ENCODE data around the gene CATSPER1.

CATSPER1 gene

DNA sequence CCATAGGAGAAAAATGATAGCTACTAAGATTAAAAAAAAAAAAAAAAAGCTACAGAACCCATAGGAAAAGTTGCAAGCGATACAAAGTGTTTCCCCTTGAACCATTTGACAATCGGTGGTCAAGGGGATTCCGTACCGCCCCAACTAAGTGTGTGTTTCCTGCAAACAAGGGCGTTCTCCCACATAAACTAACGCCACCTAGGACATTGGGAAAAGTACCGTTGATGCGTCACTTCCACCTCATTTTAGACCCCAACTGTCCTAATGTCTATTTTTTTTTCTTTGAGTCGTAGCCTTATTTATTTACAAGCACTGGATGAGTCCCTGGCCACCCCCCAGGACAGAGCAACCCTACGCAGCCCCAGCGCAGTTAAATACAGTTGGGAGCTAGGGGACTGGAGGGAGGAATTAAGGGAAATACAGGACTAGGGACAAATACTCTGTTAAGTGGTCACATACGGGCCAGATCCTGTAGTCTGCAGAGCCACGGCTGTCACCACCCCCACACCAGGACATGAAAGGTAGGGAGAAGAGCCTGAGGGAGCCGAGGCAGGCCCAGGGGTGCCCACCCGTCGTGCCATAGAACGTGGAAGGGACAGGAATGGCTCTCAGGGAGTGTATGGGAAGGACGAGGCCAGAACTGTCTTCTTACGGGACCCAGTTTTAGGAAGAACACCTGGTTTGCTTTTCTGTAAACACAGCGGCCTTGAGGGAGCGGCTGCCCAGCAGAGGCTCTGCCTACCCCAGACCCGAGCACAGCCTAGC, 43.3 kb downstream of the CATSPER1 start:
- no peak for DNase-seq (ENCODE audit: low read depth)
- TF ChIP-seq, protein P1, sequence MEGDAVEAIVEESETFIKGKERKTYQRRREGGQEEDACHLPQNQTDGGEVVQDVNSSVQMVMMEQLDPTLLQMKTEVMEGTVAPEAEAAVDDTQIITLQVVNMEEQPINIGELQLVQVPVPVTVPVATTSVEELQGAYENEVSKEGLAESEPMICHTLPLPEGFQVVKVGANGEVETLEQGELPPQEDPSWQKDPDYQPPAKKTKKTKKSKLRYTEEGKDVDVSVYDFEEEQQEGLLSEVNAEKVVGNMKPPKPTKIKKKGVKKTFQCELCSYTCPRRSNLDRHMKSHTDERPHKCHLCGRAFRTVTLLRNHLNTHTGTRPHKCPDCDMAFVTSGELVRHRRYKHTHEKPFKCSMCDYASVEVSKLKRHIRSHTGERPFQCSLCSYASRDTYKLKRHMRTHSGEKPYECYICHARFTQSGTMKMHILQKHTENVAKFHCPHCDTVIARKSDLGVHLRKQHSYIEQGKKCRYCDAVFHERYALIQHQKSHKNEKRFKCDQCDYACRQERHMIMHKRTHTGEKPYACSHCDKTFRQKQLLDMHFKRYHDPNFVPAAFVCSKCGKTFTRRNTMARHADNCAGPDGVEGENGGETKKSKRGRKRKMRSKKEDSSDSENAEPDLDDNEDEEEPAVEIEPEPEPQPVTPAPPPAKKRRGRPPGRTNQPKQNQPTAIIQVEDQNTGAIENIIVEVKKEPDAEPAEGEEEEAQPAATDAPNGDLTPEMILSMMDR (conservative IDR thresholded peaks at IDR 0.05; ENCODE audit: low read depth, low read length) = no peak
- H3K4me3 ChIP-seq (ENCODE audit: low read length) = no peak overlapping the region

DNA sequence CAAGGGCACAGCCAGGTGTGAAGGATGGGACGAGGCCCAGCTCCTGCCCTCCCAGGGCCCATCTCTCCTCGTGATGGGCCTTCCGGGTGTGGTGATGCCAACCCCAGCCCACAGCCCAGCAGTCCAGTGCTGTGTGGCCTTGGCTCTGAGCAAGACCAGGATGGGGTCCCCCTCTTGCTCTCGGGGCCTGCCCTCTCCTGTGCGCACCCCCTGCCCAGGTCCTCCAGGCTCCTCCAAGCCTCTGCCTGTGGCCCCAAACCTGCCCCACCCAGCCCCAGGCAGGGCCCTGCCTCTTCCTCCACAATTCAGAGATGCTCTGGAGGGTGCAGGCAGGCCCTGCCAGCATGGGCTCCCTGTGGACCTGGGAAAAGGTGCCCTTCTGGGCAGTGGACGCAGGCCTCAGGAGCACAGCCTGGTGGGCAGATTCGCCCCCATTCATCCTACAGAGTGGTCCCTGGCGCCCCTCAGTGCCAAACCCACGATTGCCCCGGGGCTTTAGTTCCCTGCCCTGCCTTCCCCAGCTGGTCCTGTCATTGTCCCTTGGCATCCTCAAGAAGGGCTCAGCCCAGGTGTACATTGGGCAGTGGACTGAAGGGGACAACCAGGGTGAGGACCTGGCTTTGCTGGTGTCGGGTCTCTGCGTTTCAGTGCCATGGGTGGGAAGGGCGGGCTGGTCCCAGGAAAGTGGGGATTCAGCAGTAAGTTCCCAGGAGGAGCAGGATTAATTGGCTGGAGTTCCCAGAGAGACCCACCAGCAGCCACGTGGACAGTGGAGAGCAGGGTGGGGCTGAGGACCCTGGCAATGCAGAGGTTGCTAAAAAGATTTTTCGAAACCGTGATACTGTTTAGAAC, 44.1 kb downstream of the CATSPER1 start:
- DNase-seq (ENCODE audit: low read depth) = no peak
- TF ChIP-seq, protein P1 (conservative IDR thresholded peaks at IDR 0.05; ENCODE audit: low read depth, low read length) = no peak
- no peak overlapping the region for H3K4me3 ChIP-seq (ENCODE audit: low read length)

DNA sequence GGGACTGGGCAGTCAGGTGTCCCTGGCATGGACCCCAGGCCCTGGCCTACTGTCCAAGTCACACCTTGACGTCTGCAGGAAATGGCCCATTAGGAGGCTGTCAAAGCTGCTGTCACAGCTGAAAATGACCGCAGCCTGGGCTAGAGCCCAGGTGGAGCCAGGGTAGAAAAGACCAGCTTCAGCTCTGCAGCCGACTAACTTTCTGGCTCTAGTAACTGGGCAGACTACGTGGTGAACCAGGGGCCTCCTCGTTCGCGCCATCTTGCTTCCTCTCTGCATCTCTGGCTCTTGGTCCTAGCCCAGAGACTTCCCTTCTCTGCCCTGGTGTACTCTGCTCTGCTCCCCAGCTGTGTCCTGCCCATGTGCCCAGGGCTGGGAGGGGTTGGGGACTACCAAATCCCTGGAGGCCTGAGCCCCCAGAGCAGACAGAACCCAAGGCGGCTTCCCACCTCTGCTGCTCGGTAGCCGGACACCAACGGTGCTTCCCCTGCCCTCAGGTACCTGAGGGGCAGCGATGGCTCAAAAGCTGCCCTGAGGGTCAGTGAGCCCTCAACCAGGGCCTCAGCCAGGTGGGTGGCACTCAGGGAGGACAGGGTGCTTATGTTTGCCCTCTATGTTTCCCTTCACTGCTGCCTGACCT, 45.1 kb downstream of the CATSPER1 start:
- DNase-seq (ENCODE audit: low read depth) = no peak
- H3K4me3 ChIP-seq (ENCODE audit: low read length) = no peak overlapping the region
- TF ChIP-seq, protein P1 (conservative IDR thresholded peaks at IDR 0.05; ENCODE audit: low read depth, low read length) = no peak

DNA sequence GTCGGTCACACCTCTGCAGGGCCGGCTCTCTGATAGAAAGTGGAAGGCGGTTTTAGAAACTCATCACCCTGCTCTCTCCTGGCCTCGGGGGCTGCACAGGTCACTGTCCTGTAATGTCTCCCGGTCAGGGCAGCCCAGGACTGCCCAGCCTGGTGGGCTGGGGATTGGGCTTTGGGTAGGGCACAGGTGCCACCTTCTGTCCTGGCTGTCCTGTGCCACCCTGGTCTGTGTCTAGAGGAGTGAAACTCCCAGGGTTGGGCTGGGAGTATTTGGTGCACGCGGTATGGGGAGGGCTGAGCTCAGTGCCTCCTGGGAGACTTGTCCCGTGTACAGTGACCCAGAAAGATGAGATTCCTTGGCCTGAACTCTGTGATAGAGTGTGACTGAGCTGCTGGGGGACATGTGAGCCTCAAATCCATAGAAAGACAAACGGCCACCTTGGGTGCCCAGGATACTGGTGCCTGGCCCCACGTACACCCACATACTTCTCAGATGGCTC, 47.0 kb downstream of the CATSPER1 start:
- TF ChIP-seq, protein P1 (conservative IDR thresholded peaks at IDR 0.05; ENCODE audit: low read depth, low read length) = no peak
- no peak overlapping the region for H3K4me3 ChIP-seq (ENCODE audit: low read length)
- DNase-seq (ENCODE audit: low read depth) = no peak

DNA sequence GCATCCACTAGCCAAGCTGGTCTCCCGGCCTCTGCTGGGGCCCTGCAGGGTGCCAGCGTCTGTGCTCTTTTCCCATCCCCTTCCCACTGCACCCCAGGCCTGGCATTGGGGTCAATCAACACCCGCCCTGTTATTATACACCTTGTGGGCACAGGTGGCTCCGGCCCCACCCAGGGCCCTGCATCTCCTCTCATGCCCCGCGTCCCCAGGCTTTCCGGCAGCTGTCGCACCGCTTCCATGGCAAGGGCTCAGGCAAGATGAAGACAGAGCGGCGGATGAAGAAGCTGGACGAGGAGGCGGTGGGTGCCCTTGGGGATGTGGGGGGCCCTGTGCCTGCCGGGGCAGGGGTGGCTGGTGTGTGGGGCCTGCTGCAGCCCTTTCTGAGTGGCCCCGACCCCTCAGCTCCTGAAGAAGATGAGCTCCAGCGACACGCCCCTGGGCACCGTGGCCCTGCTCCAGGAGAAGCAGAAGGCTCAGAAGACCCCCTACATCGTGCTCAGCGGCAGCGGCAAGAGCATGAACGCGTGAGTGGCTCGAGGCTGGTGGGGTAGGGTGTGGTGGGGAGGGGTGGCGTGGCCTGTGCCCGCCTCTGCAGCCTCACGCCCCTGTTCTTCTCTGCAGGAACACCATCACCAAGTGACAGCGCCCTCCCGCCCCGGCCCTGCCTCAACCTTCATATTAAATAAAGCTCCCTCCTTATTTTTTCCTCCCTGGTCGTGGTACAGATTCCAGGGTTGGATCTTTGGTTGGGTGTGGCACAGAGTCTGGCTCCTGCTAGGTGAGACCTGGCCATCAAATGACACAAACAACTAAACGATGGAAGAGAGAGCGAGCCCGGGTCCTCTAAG, 47.7 kb downstream of the CATSPER1 start:
- no peak for DNase-seq (ENCODE audit: low read depth)
- TF ChIP-seq, protein P1 (conservative IDR thresholded peaks at IDR 0.05; ENCODE audit: low read depth, low read length) = no peak
- no peak overlapping the region for H3K4me3 ChIP-seq (ENCODE audit: low read length)

DNA sequence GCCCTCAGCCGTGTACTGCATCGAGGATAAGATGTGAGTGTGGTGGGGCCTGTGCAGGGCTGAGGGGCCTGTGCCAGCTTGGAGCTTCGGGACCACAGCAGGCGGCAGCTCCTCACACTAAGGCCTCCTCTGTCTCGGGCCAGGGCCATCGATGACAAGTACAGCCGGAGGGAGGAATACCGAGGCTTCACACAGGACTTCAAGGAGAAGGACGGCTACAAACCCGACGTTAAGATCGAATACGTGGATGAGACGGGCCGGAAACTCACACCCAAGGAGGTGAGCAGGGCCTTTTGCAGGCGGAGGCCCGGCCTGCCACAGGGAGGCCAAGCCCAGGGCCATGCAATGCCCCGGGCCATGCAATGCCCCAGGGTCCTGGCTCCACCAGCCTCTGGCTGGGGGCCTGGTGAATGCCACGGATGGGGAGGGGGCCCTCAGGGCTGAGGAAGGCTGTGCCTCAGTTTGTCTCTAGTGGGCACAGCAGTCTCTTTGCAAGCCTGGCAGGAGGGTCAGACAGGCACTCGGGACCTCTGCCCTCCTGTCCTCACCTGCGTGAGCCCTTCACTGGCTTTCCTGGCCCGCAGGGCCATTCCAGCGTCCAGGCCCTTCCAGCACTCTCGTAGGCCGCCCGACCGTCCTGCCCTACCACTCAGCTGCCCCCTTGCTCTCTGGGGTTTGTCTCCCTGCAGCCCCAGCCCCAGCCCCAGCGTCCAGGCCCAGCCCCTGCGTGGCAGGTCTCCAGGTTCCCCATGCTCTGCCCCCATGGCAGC, 48.5 kb downstream of the CATSPER1 start:
- DNase-seq (ENCODE audit: low read depth) = no peak
- H3K4me3 ChIP-seq (ENCODE audit: low read length) = no peak overlapping the region
- TF ChIP-seq, protein P1 (conservative IDR thresholded peaks at IDR 0.05; ENCODE audit: low read depth, low read length) = no peak
